ENCODE data around the gene PTPRG.

- no peak for TF ChIP-seq CTCF (IDR thresholded peaks at IDR 0.05)
- no peak for TF ChIP-seq POLR2A (IDR thresholded peaks at IDR 0.05)
Observed at GRCh38 chr3:62003835-62004234, 442.5 kb downstream of the PTPRG start.
